ENCODE measurements around the gene PPT1. TPM values are rescaled to one million over a fixed set of nuclear protein-coding genes. Genes with fewer than 3 reads are reported as not detected.

PPT1 gene
- total and polyA plus RNA-seq, 2 donors (not counting 3 experiments of a cell fraction or from before 2014, with no cell fraction given), result 58.0 to 131 TPM

- POLR2A ChIA-PET, result no interaction called here
- Histone ChIP-seq H3K9me1 (replicated peaks; ENCODE audit: control insufficient read depth, extremely low read depth, insufficient read depth, low read length) (no peaks in the 10 kb centered on the region), H3K79me2 (ENCODE audit: control insufficient read depth, insufficient read depth, low read length) (no peaks in the 10 kb centered on the region), H3K9ac (replicated peaks; ENCODE audit: extremely low read depth, insufficient read depth, low read length) (no peak overlapping the region), H3K9me3 (replicated peaks; ENCODE audit: control insufficient read depth, insufficient read depth, low read length) (no peaks in the 10 kb centered on the region), H2AFZ (ENCODE audit: low read depth, low read length) (no peak overlapping the region), H4K20me1 (replicated peaks; ENCODE audit: control insufficient read depth, extremely low read depth, insufficient read depth, low read length) (no peaks in the 10 kb centered on the region), H3K4me3 (replicated peaks in 1 of 3; ENCODE audit: insufficient read depth in 1 of 3, low read depth in 1 of 3, low read length in 3 of 3) (no peak overlapping the region), H3K27ac (ENCODE audit: insufficient read depth, low read depth, low read length) (no peak overlapping the region), H3K4me1 (ENCODE audit: control insufficient read depth, extremely low read depth, insufficient read depth, low read length) (no peaks in the 10 kb centered on the region), H3K27me3 (ENCODE audit: control insufficient read depth in 2 of 2, insufficient read depth in 2 of 2, low read length in 2 of 2) (peaks cover 11 to 27% of the 10 kb centered on the region in 2 experiments), H3K4me2 (ENCODE audit: insufficient read depth, low read length) (no peak overlapping the region), H3K36me3 (ENCODE audit: control insufficient read depth in 2 of 2, extremely low read depth in 1 of 2, insufficient read depth in 2 of 2, low read length in 2 of 2) (no peaks in the 10 kb centered on the region)
- no TSS peak for BruUV-seq (replicated peaks)
- dilution Hi-C loops (cut with MboI; ENCODE audit: extremely low pct_ligation_motif_present, low sequenced_read_pairs) (no loop called here), intact Hi-C loops (cut with micrococcal nuclease) (no loop called here)
- CTCF ChIA-PET, result interaction anchor here (0.9 to 5.7 kb wide), 5 partner anchors 12 to 299 kb away, joined by 3 to 105 read pairs (median 13); no protein-coding TSS in a partner anchor
- DNase-seq (ENCODE audit: low read depth, low spot score) (no peak), FAIRE-seq (no peak)
- TF ChIP-seq POLR2A (IDR thresholded peaks at IDR 0.05; ENCODE audit: low read depth, low read length) (no peak), FOS (IDR thresholded peaks at IDR 0.05; ENCODE audit: borderline replicate concordance, insufficient read depth, low read length) (no peak)
These were observed 43.3 kb upstream of the PPT1 start for GRCh38 chr1:40140211-40140973.

- no peak for TF ChIP-seq FOS (IDR thresholded peaks at IDR 0.05; ENCODE audit: borderline replicate concordance, insufficient read depth, low read length)
- TF ChIP-seq MYC (IDR thresholded peaks at IDR 0.05; ENCODE audit: low read depth, low read length), result no peak
- TF ChIP-seq MAX (IDR thresholded peaks at IDR 0.05; ENCODE audit: insufficient read depth, insufficient read length), result no peak
- TF ChIP-seq JUN (IDR thresholded peaks at IDR 0.05; ENCODE audit: borderline replicate concordance, insufficient read depth, insufficient read length, low read depth), result no peak
- TF ChIP-seq POLR2A (IDR thresholded peaks at IDR 0.05; ENCODE audit: low read depth, low read length), result no peak
- TF ChIP-seq POLR2AphosphoS5 (IDR thresholded peaks at IDR 0.05; ENCODE audit: insufficient read depth, low read depth, low read length), result no peak
- TF ChIP-seq EZH2 (IDR thresholded peaks at IDR 0.05; ENCODE audit: borderline replicate concordance, low read depth, low read length, severe bottlenecking), result no peak
- no peak for TF ChIP-seq CTCF (IDR thresholded peaks at IDR 0.05; ENCODE audit: extremely low read depth in 1 of 2, insufficient read depth in 1 of 2, low read depth in 1 of 2, low read length in 2 of 2)
- no peak for TF ChIP-seq GATA2 (IDR thresholded peaks at IDR 0.05; ENCODE audit: insufficient read depth, insufficient read length, low read depth, low read length)
- Histone ChIP-seq H3K9ac (replicated peaks; ENCODE audit: extremely low read depth, insufficient read depth, low read length) (no peak overlapping the region), H3K36me3 (ENCODE audit: control insufficient read depth in 2 of 2, extremely low read depth in 1 of 2, insufficient read depth in 2 of 2, low read length in 2 of 2) (no peaks in the 10 kb centered on the region), H2AFZ (ENCODE audit: low read depth, low read length) (no peak overlapping the region), H3K27ac (ENCODE audit: insufficient read depth, low read depth, low read length) (no peak overlapping the region), H3K4me2 (ENCODE audit: insufficient read depth, low read length) (no peak overlapping the region), H4K20me1 (replicated peaks; ENCODE audit: control insufficient read depth, extremely low read depth, insufficient read depth, low read length) (no peaks in the 10 kb centered on the region), H3K4me3 (replicated peaks in 1 of 3; ENCODE audit: insufficient read depth in 1 of 3, low read depth in 1 of 3, low read length in 3 of 3) (no peak overlapping the region), H3K9me3 (replicated peaks; ENCODE audit: control insufficient read depth, insufficient read depth, low read length) (no peaks in the 10 kb centered on the region), H3K4me1 (ENCODE audit: control insufficient read depth, extremely low read depth, insufficient read depth, low read length) (peaks cover 13% of the 10 kb centered on the region), H3K9me1 (replicated peaks; ENCODE audit: control insufficient read depth, extremely low read depth, insufficient read depth, low read length) (no peaks in the 10 kb centered on the region), H3K79me2 (ENCODE audit: control insufficient read depth, insufficient read depth, low read length) (no peaks in the 10 kb centered on the region), H3K27me3 (ENCODE audit: control insufficient read depth in 2 of 2, insufficient read depth in 2 of 2, low read length in 2 of 2) (peaks cover 13 to 25% of the 10 kb centered on the region in 2 experiments)
- FAIRE-seq (no peak), DNase-seq (ENCODE audit: low read depth, low spot score) (no peak)
- intact Hi-C loops (cut with micrococcal nuclease), result no loop called here
- ChIA-PET CTCF (interaction anchor here (0.6 to 6.2 kb wide), 4 partner anchors 10 to 205 kb away, joined by 3 to 38 read pairs (median 6); no protein-coding TSS in a partner anchor), POLR2A (no interaction called here)
- dilution Hi-C loops (cut with MboI; ENCODE audit: extremely low pct_ligation_motif_present, low sequenced_read_pairs), result no loop called here
- no TSS peak for BruUV-seq (replicated peaks)
These were observed 36.8 kb upstream of the PPT1 start for GRCh38 chr1:40133839-40134238.

Data from endothelial cell of umbilical vein (primary cell).